Fibroblast of skin of left biceps (primary cell): ENCODE measurements around the gene NOP14.
A peak's percentile ranks its signal among the peaks of the same experiment; 100 is the strongest.

Experiments
- DNase-seq, 2 experiments: peaks; one replicate each; pipeline ENCODE4 v3.0.0-alpha.2; 2013; ENCODE audit warnings: low read depth in 2 of 2

NOP14 gene

GRCh38 chr4:2914256-2915126 lies 48.7 kb downstream of the NOP14 start:
- no peak for DNase-seq

- DNase-seq = no peak
Observed at GRCh38 chr4:2913168-2913567, 50.0 kb downstream of the NOP14 start.

GRCh38 chr4:2911868-2912267 lies 51.3 kb downstream of the NOP14 start:
- DNase-seq = no peak

GRCh38 chr4:2910409-2910808 lies 52.8 kb downstream of the NOP14 start:
- DNase-seq = no peak

GRCh38 chr4:2909583-2909982 lies 53.6 kb downstream of the NOP14 start:
- DNase-seq = no peak

GRCh38 chr4:2908686-2909085 lies 54.5 kb downstream of the NOP14 start:
- DNase-seq = no peak

- DNase-seq = no peak
Observed at GRCh38 chr4:2907706-2908293, 55.4 kb downstream of the NOP14 start.

GRCh38 chr4:2907226-2907625 lies 56.0 kb downstream of the NOP14 start:
- DNase-seq = no peak

- no peak for DNase-seq
Observed at GRCh38 chr4:2906218-2906617, 57.0 kb downstream of the NOP14 start.

- no peak for DNase-seq
Observed at GRCh38 chr4:2905544-2905943, 57.7 kb downstream of the NOP14 start.

- no peak for DNase-seq
Observed at GRCh38 chr4:2902126-2902525, 61.1 kb downstream of the NOP14 start.

- no peak for DNase-seq
Observed at GRCh38 chr4:2901186-2901585, 62.0 kb downstream of the NOP14 start.

- DNase-seq = no peak
Observed at GRCh38 chr4:2900741-2901140, 62.5 kb downstream of the NOP14 start.

GRCh38 chr4:2898001-2898400 lies 65.2 kb downstream of the NOP14 start:
- no peak for DNase-seq

GRCh38 chr4:2893772-2894171 lies 69.4 kb downstream of the NOP14 start:
- DNase-seq = no peak

- no peak for DNase-seq
Observed at GRCh38 chr4:2891294-2891693, 71.9 kb downstream of the NOP14 start.

- peak; percentile 4 to 23 for DNase-seq
Observed at GRCh38 chr4:2888886-2889285, 74.3 kb downstream of the NOP14 start.
